HEK293T (cell line): Measurements from ENCODE around the gene PI16.

Experiments
- CTCF ChIA-PET: fragments of 350-600 bp; formaldehyde crosslinking; extraction: SDS; loops from one replicate; lab custom pipeline; 2021; ENCODE audit warnings: antibody characterized with exemption, inconsistent platforms; lab: Yijun Ruan, JAX
- POLR2A ChIA-PET: fragments of 350-600 bp; formaldehyde crosslinking; extraction: SDS; loops from one replicate; lab custom pipeline; 2020; ENCODE audit warnings: antibody characterized with exemption, inconsistent platforms; lab: Yijun Ruan, JAX
- DNase-seq: peaks from one replicate; pipeline ENCODE4 v3.0.0; 2012; ENCODE audit warnings: mixed read lengths; ENCODE audit errors: extremely low spot score
- ARNT ChIP-seq: fragments of 450-650 bp; IDR thresholded peaks from 2 replicates; pipeline ENCODE4 v1.6.1; 2017; ENCODE audit warnings: mild to moderate bottlenecking
- BHLHE40 ChIP-seq: fragments of 450-650 bp; IDR thresholded peaks from 2 replicates; pipeline ENCODE4 v1.6.1; 2016; ENCODE audit warnings: mild to moderate bottlenecking, moderate library complexity, borderline replicate concordance
- CTBP1 ChIP-seq: fragments of 450-650 bp; IDR thresholded peaks from 2 replicates; pipeline ENCODE4 v1.6.1; 2016; ENCODE audit warnings: borderline replicate concordance
- ELF4 ChIP-seq: fragments of 450-650 bp; IDR thresholded peaks from 2 replicates; pipeline ENCODE4 v1.6.1; 2017; ENCODE audit warnings: antibody characterized with exemption
- FOXA1 ChIP-seq: fragments of 450-650 bp; IDR thresholded peaks from 2 replicates; pipeline ENCODE4 v1.6.1; 2016; ENCODE audit warnings: mild to moderate bottlenecking
- FOXK2 ChIP-seq: fragments of 450-650 bp; IDR thresholded peaks from 2 replicates; pipeline ENCODE4 v1.6.1; 2016; ENCODE audit warnings: mild to moderate bottlenecking
- FOXM1 ChIP-seq: fragments of 450-650 bp; IDR thresholded peaks from 2 replicates; pipeline ENCODE4 v1.6.1; 2017; ENCODE audit warnings: mild to moderate bottlenecking, borderline replicate concordance
- HDGF ChIP-seq: fragments of 450-650 bp; IDR thresholded peaks from 2 replicates; pipeline ENCODE4 v1.6.1; 2017; ENCODE audit warnings: antibody characterized with exemption, borderline replicate concordance
- L3MBTL2 ChIP-seq: fragments of 450-650 bp; conservative IDR thresholded peaks from 2 replicates; pipeline ENCODE4 v1.6.1; 2016; ENCODE audit warnings: mild to moderate bottlenecking
- LEF1 ChIP-seq: fragments of 450-650 bp; IDR thresholded peaks from 2 replicates; pipeline ENCODE4 v1.6.1; 2017; ENCODE audit warnings: mild to moderate bottlenecking, borderline replicate concordance
- NFRKB ChIP-seq: fragments of 450-650 bp; IDR thresholded peaks from 2 replicates; pipeline ENCODE4 v1.6.1; 2016; ENCODE audit warnings: mild to moderate bottlenecking, moderate library complexity
- PKNOX1 ChIP-seq: fragments of 450-650 bp; IDR thresholded peaks from 2 replicates; pipeline ENCODE4 v1.6.1; 2016
- SP1 ChIP-seq: fragments of 450-650 bp; IDR thresholded peaks from 2 replicates; pipeline ENCODE4 v1.6.1; 2017
- SUZ12 ChIP-seq: fragments of 450-650 bp; IDR thresholded peaks from 2 replicates; pipeline ENCODE4 v1.6.1; 2016; ENCODE audit warnings: mild to moderate bottlenecking
- TARDBP ChIP-seq: fragments of 450-650 bp; IDR thresholded peaks from 2 replicates; pipeline ENCODE4 v1.6.1; 2016
- ZNF384 ChIP-seq: fragments of 450-650 bp; IDR thresholded peaks from 2 replicates; pipeline ENCODE4 v1.6.1; 2016

Gene PI16

GRCh38 chr6:37006793-37007339 lies 52.3 kb downstream of the PI16 start:
- POLR2A ChIA-PET: interaction anchor here (1.6 kb wide), 1 partner anchor 21 kb away, joined by 8 read pairs; the partner anchor contains the start of gene MTCH1
- DNase-seq: no peak
- CTCF ChIA-PET: interaction anchor here (1.0 to 2.3 kb wide), 2 partner anchors 11 to 154 kb away, joined by 3 to 8 read pairs; no protein-coding TSS in a partner anchor
- TF ChIP-seq BHLHE40: no peak
- TF ChIP-seq SUZ12: no peak
- TF ChIP-seq FOXA1: no peak
- no peak for TF ChIP-seq FOXK2
- TF ChIP-seq FOXM1: no peak
- TF ChIP-seq TARDBP: no peak
- no peak for TF ChIP-seq L3MBTL2
- TF ChIP-seq ARNT: no peak
- no peak for TF ChIP-seq ELF4
- no peak for TF ChIP-seq NFRKB
- no peak for TF ChIP-seq LEF1
- no peak for TF ChIP-seq SP1
- TF ChIP-seq PKNOX1: no peak
- TF ChIP-seq CTBP1: no peak
- TF ChIP-seq HDGF: no peak
- TF ChIP-seq ZNF384: no peak

GRCh38 chr6:37007340-37008043 lies 53.0 kb downstream of the PI16 start:
- CTCF ChIA-PET: no interaction called here
- no peak for DNase-seq
- TF ChIP-seq TARDBP: no peak
- POLR2A ChIA-PET: interaction anchor here (1.6 kb wide), 1 partner anchor 22 kb away, joined by 8 read pairs; the partner anchor contains the start of gene MTCH1

GRCh38 chr6:37008484-37009465 lies 54.2 kb downstream of the PI16 start:
- no peak for DNase-seq
- ChIA-PET POLR2A (no interaction called here), CTCF (no interaction called here)
- TF ChIP-seq L3MBTL2 (no peak), FOXK2 (no peak), ZNF384 (no peak), BHLHE40 (no peak), ARNT (no peak), NFRKB (no peak), CTBP1 (no peak), LEF1 (no peak), HDGF (no peak), FOXM1 (no peak), SUZ12 (no peak), TARDBP (no peak), PKNOX1 (no peak), FOXA1 (no peak)

GRCh38 chr6:37010402-37010892 lies 55.9 kb downstream of the PI16 start:
- no peak for TF ChIP-seq FOXK2
- no peak for TF ChIP-seq BHLHE40
- no peak for TF ChIP-seq HDGF
- no peak for TF ChIP-seq SUZ12
- no peak for TF ChIP-seq CTBP1
- TF ChIP-seq NFRKB: no peak
- TF ChIP-seq FOXM1: no peak
- TF ChIP-seq ARNT: no peak
- no peak for TF ChIP-seq L3MBTL2
- TF ChIP-seq ELF4: no peak
- TF ChIP-seq TARDBP: no peak
- TF ChIP-seq FOXA1: no peak
- TF ChIP-seq LEF1: no peak
- TF ChIP-seq SP1: no peak
- no peak for TF ChIP-seq PKNOX1
- no peak for TF ChIP-seq ZNF384
- ChIA-PET POLR2A (no interaction called here), CTCF (interaction anchor here (0.8 kb wide), 1 partner anchor 245 kb away, joined by 3 read pairs; no protein-coding TSS in a partner anchor)
- no peak for DNase-seq

GRCh38 chr6:37011656-37012378 lies 57.3 kb downstream of the PI16 start:
- ChIA-PET CTCF (no interaction called here), POLR2A (no interaction called here)
- no peak for TF ChIP-seq ZNF384
- no peak for TF ChIP-seq NFRKB
- no peak for TF ChIP-seq FOXK2
- no peak for TF ChIP-seq BHLHE40
- no peak for TF ChIP-seq FOXM1
- no peak for TF ChIP-seq SUZ12
- TF ChIP-seq TARDBP: no peak
- no peak for TF ChIP-seq HDGF
- no peak for TF ChIP-seq PKNOX1
- TF ChIP-seq CTBP1: no peak
- TF ChIP-seq ARNT: no peak
- no peak for TF ChIP-seq ELF4
- TF ChIP-seq L3MBTL2: no peak
- no peak for TF ChIP-seq LEF1
- no peak for TF ChIP-seq SP1
- TF ChIP-seq FOXA1: no peak
- DNase-seq: no peak
